SHP77 treated with DMSO at 0.1 percent for 48 hours (cell line): ENCODE results near the gene PGF.
A peak's percentile ranks its signal among the peaks of the same experiment; 100 is the strongest.
"Not testable (repeated sequence)": the region's sequence is repeated elsewhere in the genome, so short reads cannot be mapped to it uniquely, and the experiment has no call there.

Experiments used
- DNase-seq: peaks from one replicate; lab custom pipeline; 2025; lab: John Stamatoyannopoulos, UW

Gene PGF

GRCh38 chr14:74942181-74942580 lies 13.2 kb downstream of the PGF start:
- no peak for DNase-seq

- DNase-seq = no peak
These were observed 13.7 kb downstream of the PGF start for GRCh38 chr14:74941676-74942097.

GRCh38 chr14:74940956-74941565 lies 14.3 kb downstream of the PGF start:
- no peak for DNase-seq

GRCh38 chr14:74938531-74939495 lies 16.6 kb downstream of the PGF start:
- DNase-seq = no peak

GRCh38 chr14:74937171-74937570 lies 18.2 kb downstream of the PGF start:
- no peak for DNase-seq

GRCh38 chr14:74936731-74937130 lies 18.7 kb downstream of the PGF start:
- DNase-seq = no peak

- no peak for DNase-seq
These were observed 19.2 kb downstream of the PGF start for GRCh38 chr14:74936151-74936550.

GRCh38 chr14:74935360-74935680 lies 20.1 kb downstream of the PGF start:
- no peak for DNase-seq

- no peak for DNase-seq
These were observed 20.7 kb downstream of the PGF start for GRCh38 chr14:74934476-74935359.

GRCh38 chr14:74934041-74934440 lies 21.4 kb downstream of the PGF start:
- DNase-seq = no peak

- DNase-seq = not testable (repeated sequence)
These were observed 22.5 kb downstream of the PGF start for GRCh38 chr14:74932936-74933335.

GRCh38 chr14:74932401-74932901 lies 22.9 kb downstream of the PGF start:
- no peak for DNase-seq

- DNase-seq = not testable (repeated sequence)
These were observed 23.7 kb downstream of the PGF start for GRCh38 chr14:74931744-74932143.

- no peak for DNase-seq
These were observed 26.2 kb downstream of the PGF start for GRCh38 chr14:74929242-74929641.

- no peak for DNase-seq
These were observed 28.2 kb downstream of the PGF start for GRCh38 chr14:74927225-74927624.

GRCh38 chr14:74924061-74924460 lies 31.3 kb downstream of the PGF start:
- DNase-seq = no peak

- peak; percentile 65 for DNase-seq
These were observed 32.5 kb downstream of the PGF start, which contains the start of gene RPS6KL1 for GRCh38 chr14:74922752-74923401. Gene RPS6KL1 (minus strand): TSS chr14:74923260. CDS start chr14:74921541, 1,719 bp downstream.

- no peak for DNase-seq
These were observed 33.2 kb downstream of the PGF start for GRCh38 chr14:74921987-74922751.

- DNase-seq = no peak
These were observed 34.3 kb downstream of the PGF start for GRCh38 chr14:74921053-74921620.

- no peak for DNase-seq
These were observed 35.1 kb downstream of the PGF start for GRCh38 chr14:74920281-74920680.
